GM12873 (cell line): ENCODE data around the gene ACAD9.
A peak's percentile ranks its signal among the peaks of the same experiment; 100 is the strongest.

Source experiments
- CTCF ChIP-seq: IDR thresholded peaks from 2 replicates; pipeline ENCODE4 v1.5.1; 2012; ENCODE audit warnings: low read depth, mild to moderate bottlenecking, moderate library complexity, low read length, control low read depth; ENCODE audit not compliant: insufficient read depth; ENCODE audit errors: missing control alignments

The ACAD9 gene

DNA sequence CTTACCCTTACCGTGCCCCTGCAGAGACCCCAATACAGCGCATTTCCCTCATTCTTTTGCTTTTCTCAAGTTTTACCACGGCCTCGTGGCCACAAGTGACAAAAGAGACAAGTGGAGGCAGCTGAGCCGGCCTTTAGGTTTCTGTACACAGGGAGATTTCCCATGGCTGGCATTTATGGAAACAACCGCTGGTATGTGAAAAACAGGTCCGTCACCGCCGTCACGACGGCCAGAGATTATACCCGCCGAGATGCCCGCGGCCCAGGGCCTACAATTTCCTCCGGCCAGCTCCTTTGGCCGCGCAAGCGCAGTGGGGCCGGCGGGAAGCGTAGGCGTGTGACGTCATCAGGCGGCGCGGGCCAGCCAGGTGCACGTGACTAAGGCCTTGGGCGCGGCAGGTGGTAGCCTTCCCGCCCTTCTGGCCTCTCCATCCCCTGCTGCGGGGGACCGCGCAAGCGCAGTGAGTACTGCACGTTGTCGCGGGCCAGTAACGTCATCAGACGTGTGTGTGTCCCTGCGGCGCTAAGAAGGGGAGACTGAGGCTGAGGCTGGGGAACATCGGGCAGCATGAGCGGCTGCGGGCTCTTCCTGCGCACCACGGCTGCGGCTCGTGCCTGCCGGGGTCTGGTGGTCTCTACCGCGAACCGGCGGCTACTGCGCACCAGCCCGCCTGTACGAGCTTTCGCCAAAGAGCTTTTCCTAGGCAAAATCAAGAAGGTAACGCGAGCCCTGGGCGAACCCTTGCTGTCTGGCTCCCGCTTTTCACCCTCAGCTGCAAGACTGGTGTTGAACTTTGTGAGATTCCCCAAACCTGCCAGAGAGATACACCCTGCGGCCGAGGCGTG, at the start of gene ACAD9:
Gene ACAD9, plus strand, starts transcription at position 496 of the 845 bp plus-strand sequence. Its CDS starts 72 bp downstream, at position 568.
- no peak for TF ChIP-seq CTCF

DNA sequence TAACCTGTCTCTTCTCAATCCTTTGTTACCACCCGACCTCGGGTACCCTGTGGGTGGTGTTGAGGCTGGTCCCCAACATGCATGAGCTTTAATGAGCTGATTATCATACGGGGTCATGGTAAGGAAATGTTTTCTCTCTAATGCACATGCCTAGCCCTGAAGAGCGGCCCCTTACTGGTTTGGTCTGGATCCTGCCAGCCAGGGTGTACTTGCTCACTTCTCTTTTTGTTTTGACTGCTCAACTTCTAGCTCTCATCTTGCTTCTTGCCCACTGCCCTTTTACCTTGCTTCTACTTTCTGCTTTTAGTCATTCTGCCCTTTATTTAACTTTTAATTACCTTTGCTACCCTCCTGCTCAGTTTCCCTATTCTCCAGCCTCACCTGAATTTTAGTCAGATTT, 44.3 kb upstream of the ACAD9 start:
- no peak for TF ChIP-seq CTCF

DNA sequence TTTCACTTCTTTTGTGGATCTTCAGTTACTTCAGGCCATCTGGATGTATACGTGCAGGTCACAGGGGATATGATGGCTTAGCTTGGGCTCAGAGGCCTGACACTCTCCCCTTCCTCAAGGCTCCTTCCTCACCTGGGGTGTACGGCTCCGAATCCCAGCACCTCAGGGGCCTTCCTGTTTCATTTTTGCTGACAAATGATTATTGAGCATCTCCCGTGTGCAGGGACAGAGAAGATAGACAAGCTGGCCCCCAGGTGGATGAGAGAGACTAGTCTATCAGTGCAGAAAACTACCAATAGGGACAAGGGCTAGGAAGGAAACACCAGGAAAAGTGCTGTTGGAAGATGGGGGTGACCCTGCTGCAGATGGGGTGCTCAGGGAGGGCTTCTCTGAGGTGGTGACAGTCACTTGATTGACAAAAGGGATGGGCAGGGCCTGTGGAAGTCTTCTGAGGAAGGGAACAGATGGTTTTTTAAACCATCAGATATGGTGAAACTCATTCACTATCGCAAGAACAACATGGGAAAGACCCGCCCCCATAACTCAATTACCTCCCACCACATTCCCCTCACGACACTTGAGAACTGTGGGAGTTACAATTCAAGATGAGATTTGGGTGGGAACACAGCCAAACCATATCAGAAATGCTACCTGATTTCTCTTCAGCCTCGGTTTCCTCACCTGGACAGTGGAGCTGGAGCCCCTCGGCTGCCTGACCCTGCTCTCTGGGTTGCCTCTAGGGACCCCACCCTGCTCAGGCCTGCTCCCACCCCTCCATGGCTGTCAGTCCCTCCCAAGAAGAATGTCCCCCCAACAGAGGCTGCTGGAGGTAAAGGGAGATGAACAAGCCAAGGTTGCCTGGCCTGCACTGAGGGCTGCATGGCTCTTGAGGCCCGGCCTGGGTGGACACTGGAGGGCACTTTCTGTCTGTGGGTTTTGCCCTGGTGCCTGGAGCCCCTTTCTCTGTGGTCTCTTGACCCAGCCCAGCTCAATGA, 37.2 kb upstream of the ACAD9 start:
- no peak for TF ChIP-seq CTCF

- no peak for TF ChIP-seq CTCF
Measured at GRCh38 chr3:128844502-128844901, 34.9 kb upstream of the ACAD9 start.

GRCh38 chr3:128845119-128845777, 34.2 kb upstream of the ACAD9 start:
- peak; percentile 15 for TF ChIP-seq CTCF

DNA sequence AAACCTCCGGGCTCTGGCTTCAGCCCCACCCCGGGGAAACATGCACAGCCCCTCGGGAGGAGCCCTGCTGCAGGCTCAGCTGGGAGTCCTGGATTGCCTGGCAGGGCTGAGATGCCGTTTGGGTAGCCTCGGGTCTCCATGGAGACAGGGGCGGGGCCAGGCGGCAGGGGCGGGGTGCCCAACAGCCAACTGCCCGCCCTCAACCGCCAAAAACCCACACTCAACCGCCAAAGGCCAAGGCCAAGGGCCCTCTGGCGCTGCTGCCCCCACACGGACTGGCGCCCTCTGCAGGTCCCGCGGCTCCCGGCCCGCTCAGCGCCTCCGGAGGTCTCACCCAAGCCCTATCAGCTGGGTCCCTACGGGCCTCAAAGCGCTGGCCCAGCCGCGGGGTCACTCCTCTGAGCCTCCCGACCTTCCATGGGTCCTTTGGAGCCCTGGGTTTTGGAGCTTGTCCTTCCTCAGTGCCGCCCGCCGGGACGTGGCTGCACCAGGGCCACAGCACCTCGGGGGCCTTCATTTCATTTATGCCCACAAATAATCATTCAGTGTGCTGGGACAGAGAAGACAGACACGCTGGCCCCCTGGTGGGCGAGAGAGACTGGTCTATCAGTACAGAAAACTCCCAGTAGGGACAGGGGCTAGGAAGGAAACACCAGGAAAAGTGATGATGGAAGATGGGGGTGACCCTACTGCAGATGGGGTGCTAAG, 33.5 kb upstream of the ACAD9 start:
- TF ChIP-seq CTCF, result peak; percentile 54
